Measurements from ENCODE around the gene MTA1. TPM values are rescaled to one million over a fixed set of nuclear protein-coding genes. Genes with fewer than 3 reads are reported as not detected.

Gene MTA1
- total RNA-seq, 1 donor from 2014 or later = 64.1 TPM

GRCh38 chr14:105436402-105436801, 16.8 kb downstream of the MTA1 start:
- TF ChIP-seq CTCF (conservative IDR thresholded peaks at IDR 0.05; ENCODE audit: low read depth, low read length) = no peak
- H3K4me3 ChIP-seq (ENCODE audit: low read depth, low read length) = no peak overlapping the region
- DNase-seq (ENCODE audit: low read depth) = no peak

DNA sequence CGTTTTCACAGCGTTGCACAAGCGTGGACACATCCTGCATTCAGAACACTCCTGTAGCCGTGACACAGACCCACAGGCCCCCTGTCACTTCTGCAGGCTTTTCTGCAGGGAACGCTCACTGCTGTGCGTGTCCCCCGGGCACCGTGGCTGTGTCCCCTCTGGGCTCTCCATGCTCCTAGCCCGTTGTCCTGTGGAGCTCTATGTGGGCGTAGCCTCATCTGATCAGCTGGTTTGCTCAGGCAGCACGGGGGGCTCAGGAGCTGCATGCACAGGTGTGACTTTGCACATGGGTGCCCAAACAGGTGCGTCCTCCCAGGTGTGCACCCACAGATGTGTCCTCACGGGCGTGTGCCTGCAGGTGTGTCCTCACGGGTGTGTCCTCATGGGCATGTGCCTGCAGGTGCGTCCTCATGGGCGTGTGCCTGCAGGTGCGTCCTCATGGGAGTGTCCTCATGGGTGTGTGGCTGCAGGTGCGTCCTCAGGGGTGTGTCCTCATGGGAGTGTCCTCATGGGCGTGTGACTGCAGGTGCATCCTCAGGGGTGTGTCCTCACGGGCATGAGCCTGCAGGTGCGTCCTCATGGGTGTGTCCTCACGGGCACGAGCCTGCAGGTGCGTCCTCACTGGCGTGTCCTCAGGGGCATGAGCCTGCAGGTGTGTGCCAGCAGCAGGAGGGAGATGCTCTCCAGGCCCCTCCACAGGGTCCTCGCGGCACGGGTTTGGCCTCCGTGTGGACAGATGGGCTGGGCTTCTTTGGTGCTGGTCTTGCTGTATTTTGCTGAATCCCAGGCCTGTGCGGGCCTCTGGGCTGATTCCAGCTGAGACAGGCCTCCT, 17.5 kb downstream of the MTA1 start:
- no peak overlapping the region for H3K4me3 ChIP-seq (ENCODE audit: low read depth, low read length)
- no peak for DNase-seq (ENCODE audit: low read depth)
- TF ChIP-seq CTCF (conservative IDR thresholded peaks at IDR 0.05; ENCODE audit: low read depth, low read length) = no peak

- no peak for DNase-seq (ENCODE audit: low read depth)
- no peak overlapping the region for H3K4me3 ChIP-seq (ENCODE audit: low read depth, low read length)
- no peak for TF ChIP-seq CTCF (conservative IDR thresholded peaks at IDR 0.05; ENCODE audit: low read depth, low read length)
These were observed 18.3 kb downstream of the MTA1 start for GRCh38 chr14:105437723-105438500.

DNA sequence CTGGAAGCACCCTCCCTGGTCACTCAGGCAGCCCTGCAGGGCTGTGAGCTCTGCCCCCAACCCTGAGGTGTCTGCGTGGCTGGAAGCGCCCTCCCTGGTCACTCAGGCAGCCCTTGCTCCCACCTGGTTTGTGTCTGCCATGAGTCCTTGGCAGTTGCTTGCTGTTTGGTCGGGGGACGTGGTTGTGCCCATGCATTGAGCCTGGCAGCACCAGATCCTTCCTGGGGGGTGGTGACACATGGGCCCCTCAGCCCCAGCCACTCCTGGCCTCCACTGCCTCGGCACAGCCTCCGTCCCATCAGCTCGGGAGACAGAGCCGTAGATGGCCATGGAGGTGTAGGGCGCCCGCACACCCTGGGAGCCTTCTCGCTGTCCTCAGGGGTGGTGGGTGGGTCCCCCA, 19.6 kb downstream of the MTA1 start:
- no peak for TF ChIP-seq CTCF (conservative IDR thresholded peaks at IDR 0.05; ENCODE audit: low read depth, low read length)
- DNase-seq (ENCODE audit: low read depth) = no peak
- H3K4me3 ChIP-seq (ENCODE audit: low read depth, low read length) = no peak overlapping the region

- no peak for DNase-seq (ENCODE audit: low read depth)
- TF ChIP-seq CTCF (conservative IDR thresholded peaks at IDR 0.05; ENCODE audit: low read depth, low read length) = no peak
- no peak overlapping the region for H3K4me3 ChIP-seq (ENCODE audit: low read depth, low read length)
These were observed 20.3 kb downstream of the MTA1 start for GRCh38 chr14:105439710-105440553.

- no peak overlapping the region for H3K4me3 ChIP-seq (ENCODE audit: low read depth, low read length)
- no peak for TF ChIP-seq CTCF (conservative IDR thresholded peaks at IDR 0.05; ENCODE audit: low read depth, low read length)
- no peak for DNase-seq (ENCODE audit: low read depth)
These were observed 20.9 kb downstream of the MTA1 start for GRCh38 chr14:105440554-105440900.
